ENCODE results near the gene ZNF488. TPM values are rescaled to one million over a fixed set of nuclear protein-coding genes. Genes with fewer than 3 reads are reported as not detected.

ZNF488 gene
- total and polyA plus RNA-seq, 2 donors (not counting 1 experiment from before 2014, with no cell fraction given) = 0.07 TPM; not detected in 1

DNA sequence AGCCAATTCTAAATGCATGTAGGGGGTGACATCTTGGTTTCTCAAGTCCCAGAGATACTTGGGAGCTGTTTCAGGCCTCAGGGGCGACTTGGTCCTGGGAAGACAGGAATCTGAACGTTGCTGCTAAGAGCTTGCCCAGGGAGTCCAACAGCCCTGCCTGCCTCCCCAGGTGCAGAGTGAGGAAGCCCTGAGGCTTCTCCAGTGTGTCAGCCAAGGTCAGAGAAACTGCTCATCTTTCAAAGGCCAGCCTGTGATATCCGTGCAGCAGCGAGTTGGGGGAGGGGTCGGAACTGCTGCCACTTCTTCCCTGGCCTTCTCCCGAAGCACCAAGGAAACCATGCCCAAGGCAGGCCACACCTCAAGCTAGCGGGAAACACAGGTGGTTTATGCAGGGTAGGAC is 52.1 kb downstream of the ZNF488 start:
- TF ChIP-seq, protein P1, sequence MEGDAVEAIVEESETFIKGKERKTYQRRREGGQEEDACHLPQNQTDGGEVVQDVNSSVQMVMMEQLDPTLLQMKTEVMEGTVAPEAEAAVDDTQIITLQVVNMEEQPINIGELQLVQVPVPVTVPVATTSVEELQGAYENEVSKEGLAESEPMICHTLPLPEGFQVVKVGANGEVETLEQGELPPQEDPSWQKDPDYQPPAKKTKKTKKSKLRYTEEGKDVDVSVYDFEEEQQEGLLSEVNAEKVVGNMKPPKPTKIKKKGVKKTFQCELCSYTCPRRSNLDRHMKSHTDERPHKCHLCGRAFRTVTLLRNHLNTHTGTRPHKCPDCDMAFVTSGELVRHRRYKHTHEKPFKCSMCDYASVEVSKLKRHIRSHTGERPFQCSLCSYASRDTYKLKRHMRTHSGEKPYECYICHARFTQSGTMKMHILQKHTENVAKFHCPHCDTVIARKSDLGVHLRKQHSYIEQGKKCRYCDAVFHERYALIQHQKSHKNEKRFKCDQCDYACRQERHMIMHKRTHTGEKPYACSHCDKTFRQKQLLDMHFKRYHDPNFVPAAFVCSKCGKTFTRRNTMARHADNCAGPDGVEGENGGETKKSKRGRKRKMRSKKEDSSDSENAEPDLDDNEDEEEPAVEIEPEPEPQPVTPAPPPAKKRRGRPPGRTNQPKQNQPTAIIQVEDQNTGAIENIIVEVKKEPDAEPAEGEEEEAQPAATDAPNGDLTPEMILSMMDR (conservative IDR thresholded peaks at IDR 0.05 in 1 of 2, IDR thresholded peaks at IDR 0.05 in 1 of 2; ENCODE audit: low read depth in 1 of 2, low read length in 2 of 2) = no peak
- no peak for TF ChIP-seq EZH2 (IDR thresholded peaks at IDR 0.05; ENCODE audit: low read length, missing control alignments)

GRCh38 chr10:47331491-47331890 is 52.6 kb downstream of the ZNF488 start:
- no peak overlapping the region for H3K9ac ChIP-seq (ENCODE audit: insufficient read depth, low read length)
- no peak overlapping the region for H2AFZ ChIP-seq (ENCODE audit: low read length)
- H3K79me2 ChIP-seq (ENCODE audit: control insufficient read depth, insufficient read depth, low read length) = no peaks in the 10 kb centered on the region
- H3K4me1 ChIP-seq (ENCODE audit: control insufficient read depth, extremely low read depth, insufficient read depth, low read length) = no peaks in the 10 kb centered on the region
- H3K27me3 ChIP-seq (ENCODE audit: control insufficient read depth, insufficient read depth, low read length) = peaks cover 3% of the 10 kb centered on the region
- no peaks in the 10 kb centered on the region for H3K9me3 ChIP-seq (ENCODE audit: control insufficient read depth, insufficient read depth, low read depth, low read length)
- no peaks in the 10 kb centered on the region for H3K36me3 ChIP-seq (ENCODE audit: control insufficient read depth, insufficient read depth, low read length)
- H3K4me3 ChIP-seq (replicated peaks in 1 of 4; ENCODE audit: control extremely low read depth in 1 of 4, insufficient read depth in 1 of 4, low read depth in 3 of 4, low read length in 4 of 4) = no peak overlapping the region
- H4K20me1 ChIP-seq (ENCODE audit: control insufficient read depth, extremely low read depth, insufficient read depth, low read length) = no peaks in the 10 kb centered on the region
- no peak overlapping the region for H3K4me2 ChIP-seq (ENCODE audit: extremely low read depth, insufficient read depth, low read length)
- no peak overlapping the region for H3K27ac ChIP-seq (ENCODE audit: insufficient read depth, low read length)
- TF ChIP-seq, protein P1 (conservative IDR thresholded peaks at IDR 0.05 in 1 of 2, IDR thresholded peaks at IDR 0.05 in 1 of 2; ENCODE audit: low read depth in 1 of 2, low read length in 2 of 2) = no peak
- TF ChIP-seq EZH2 (IDR thresholded peaks at IDR 0.05; ENCODE audit: low read length, missing control alignments) = no peak
- DNase-seq (ENCODE audit: low read depth in 2 of 2) = no peak

More for the DNA sequence above, 52.1 kb downstream of the ZNF488 start:
- H3K9ac ChIP-seq (ENCODE audit: insufficient read depth, low read length) = no peak overlapping the region
- no peaks in the 10 kb centered on the region for H3K9me3 ChIP-seq (ENCODE audit: control insufficient read depth, insufficient read depth, low read depth, low read length)
- H3K4me2 ChIP-seq (ENCODE audit: extremely low read depth, insufficient read depth, low read length) = no peak overlapping the region
- no peaks in the 10 kb centered on the region for H3K79me2 ChIP-seq (ENCODE audit: control insufficient read depth, insufficient read depth, low read length)
- H2AFZ ChIP-seq (ENCODE audit: low read length) = no peak overlapping the region
- H3K36me3 ChIP-seq (ENCODE audit: control insufficient read depth, insufficient read depth, low read length) = no peaks in the 10 kb centered on the region
- no peak for DNase-seq (ENCODE audit: low read depth in 2 of 2)
- H3K4me3 ChIP-seq (replicated peaks in 1 of 4; ENCODE audit: control extremely low read depth in 1 of 4, insufficient read depth in 1 of 4, low read depth in 3 of 4, low read length in 4 of 4) = no peak overlapping the region
- no peak overlapping the region for H3K27ac ChIP-seq (ENCODE audit: insufficient read depth, low read length)
- H4K20me1 ChIP-seq (ENCODE audit: control insufficient read depth, extremely low read depth, insufficient read depth, low read length) = no peaks in the 10 kb centered on the region
- H3K4me1 ChIP-seq (ENCODE audit: control insufficient read depth, extremely low read depth, insufficient read depth, low read length) = no peaks in the 10 kb centered on the region
- peaks cover 3% of the 10 kb centered on the region for H3K27me3 ChIP-seq (ENCODE audit: control insufficient read depth, insufficient read depth, low read length)

DNA sequence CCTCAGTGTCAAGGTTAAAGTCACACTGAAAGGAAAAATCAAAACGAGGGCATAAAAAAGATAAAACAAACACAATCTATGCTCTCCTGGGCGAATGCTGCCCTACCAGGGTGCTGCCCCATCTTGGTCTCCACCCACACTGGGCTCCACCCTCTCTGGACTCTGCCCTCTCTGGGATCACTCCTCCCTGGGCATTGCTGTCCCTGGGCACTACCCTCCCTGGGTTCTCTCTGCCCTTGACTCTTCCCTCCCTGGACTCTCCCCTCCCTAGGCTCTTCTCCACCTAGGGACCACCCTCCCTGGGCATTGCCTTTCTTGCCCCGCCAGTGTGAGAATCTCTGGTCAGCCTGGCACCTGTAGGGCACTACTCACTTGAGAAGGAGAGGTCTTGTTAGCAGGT is 53.3 kb downstream of the ZNF488 start:
- H3K9me3 ChIP-seq (ENCODE audit: control insufficient read depth, insufficient read depth, low read depth, low read length) = no peaks in the 10 kb centered on the region
- H4K20me1 ChIP-seq (ENCODE audit: control insufficient read depth, extremely low read depth, insufficient read depth, low read length) = no peaks in the 10 kb centered on the region
- no peak for DNase-seq (ENCODE audit: low read depth in 2 of 2)
- H3K27me3 ChIP-seq (ENCODE audit: control insufficient read depth, insufficient read depth, low read length) = peaks cover 3% of the 10 kb centered on the region
- no peaks in the 10 kb centered on the region for H3K79me2 ChIP-seq (ENCODE audit: control insufficient read depth, insufficient read depth, low read length)
- H2AFZ ChIP-seq (ENCODE audit: low read length) = no peak overlapping the region
- no peaks in the 10 kb centered on the region for H3K4me1 ChIP-seq (ENCODE audit: control insufficient read depth, extremely low read depth, insufficient read depth, low read length)
- H3K4me3 ChIP-seq (replicated peaks in 1 of 4; ENCODE audit: control extremely low read depth in 1 of 4, insufficient read depth in 1 of 4, low read depth in 3 of 4, low read length in 4 of 4) = no peak overlapping the region
- H3K9ac ChIP-seq (ENCODE audit: insufficient read depth, low read length) = no peak overlapping the region
- H3K4me2 ChIP-seq (ENCODE audit: extremely low read depth, insufficient read depth, low read length) = no peak overlapping the region
- no peak overlapping the region for H3K27ac ChIP-seq (ENCODE audit: insufficient read depth, low read length)
- no peaks in the 10 kb centered on the region for H3K36me3 ChIP-seq (ENCODE audit: control insufficient read depth, insufficient read depth, low read length)
- TF ChIP-seq EZH2 (IDR thresholded peaks at IDR 0.05; ENCODE audit: low read length, missing control alignments) = no peak
- TF ChIP-seq, protein P1 (conservative IDR thresholded peaks at IDR 0.05 in 1 of 2, IDR thresholded peaks at IDR 0.05 in 1 of 2; ENCODE audit: low read depth in 1 of 2, low read length in 2 of 2) = no peak
